Measurements from ENCODE around the gene PTGFRN. TPM values are rescaled to one million over a fixed set of nuclear protein-coding genes. Genes with fewer than 3 reads are reported as not detected.

Gene PTGFRN
- total and polyA plus RNA-seq, 2 of the 8 experiments (the other 6 are each of a cell fraction or from before 2014, with no cell fraction given): 13.0 to 32.6 TPM

GRCh38 chr1:116913941-116914340, 4.2 kb downstream of the PTGFRN start:
- Histone ChIP-seq H3K9me3 (ENCODE audit: insufficient read depth in 2 of 2, low read depth in 1 of 2, low read length in 1 of 2) (no peaks in the 10 kb centered on the region), H3K27ac (ENCODE audit: low read depth, low read length) (no peak overlapping the region), H2AK5ac (ENCODE audit: low read depth, low read length) (no peak overlapping the region), H3K56ac (replicated peaks; ENCODE audit: insufficient read length, low read depth, low read length) (no peak overlapping the region), H3K27me3 (replicated peaks in 1 of 4; ENCODE audit: control insufficient read depth in 3 of 4, extremely low read depth in 1 of 4, insufficient read depth in 3 of 4, low read length in 3 of 4) (no peaks in the 10 kb centered on the region), H3K4me1 (replicated peaks in 1 of 4; ENCODE audit: control insufficient read depth in 3 of 4, insufficient read depth in 4 of 4, low read length in 3 of 4) (peaks cover 0 to 18% (median 12%) of the 10 kb centered on the region in 4 experiments; a peak in 5 of 7 replicates), H3K79me1 (ENCODE audit: low read depth, low read length) (peaks cover 26% of the 10 kb centered on the region), H4K8ac (ENCODE audit: extremely low read depth, insufficient read depth, low read length) (no peak overlapping the region), H3K4me3 (ENCODE audit: extremely low read depth in 1 of 4, insufficient read depth in 2 of 4, low read depth in 3 of 4, low read length in 4 of 4) (no peak overlapping the region), H3K9ac (replicated peaks in 1 of 4; ENCODE audit: extremely low read depth in 1 of 4, low read depth in 3 of 4, low read length in 3 of 4) (no peak overlapping the region), H3K4ac (replicated peaks; ENCODE audit: insufficient read length, low read depth, low read length) (no peak overlapping the region), H3K4me2 (ENCODE audit: insufficient read depth in 1 of 2, low read depth in 2 of 2, low read length in 2 of 2) (no peak overlapping the region), H2BK12ac (ENCODE audit: low read depth, low read length) (no peak overlapping the region), H2BK15ac (ENCODE audit: low read length) (no peak overlapping the region), H3K36me3 (ENCODE audit: control insufficient read depth in 2 of 4, insufficient read depth in 4 of 4, low read length in 3 of 4) (no peaks in the 10 kb centered on the region), H3K23me2 (ENCODE audit: low read depth, low read length) (peaks cover 9% of the 10 kb centered on the region), H2BK20ac (ENCODE audit: low read length) (no peak overlapping the region), H3K23ac (ENCODE audit: insufficient read length) (no peak overlapping the region), H3K79me2 (ENCODE audit: control insufficient read depth in 1 of 2, insufficient read depth in 2 of 2, low read length in 2 of 2) (peaks cover 16 to 82% of the 10 kb centered on the region in 2 experiments), H4K91ac (replicated peaks; ENCODE audit: insufficient read length, low read length) (no peak overlapping the region), H4K5ac (ENCODE audit: insufficient read length, low read depth, low read length) (no peak overlapping the region), H3K14ac (ENCODE audit: insufficient read length) (no peak overlapping the region), H2BK120ac (replicated peaks; ENCODE audit: low read depth, low read length) (no peak overlapping the region), H2BK5ac (ENCODE audit: low read depth, low read length) (no peak overlapping the region), H3K18ac (ENCODE audit: extremely low read depth, low read length) (no peak overlapping the region), H2AFZ (ENCODE audit: low read length) (no peak overlapping the region), H4K20me1 (replicated peaks in 1 of 2; ENCODE audit: control insufficient read depth in 1 of 2, insufficient read depth in 2 of 2, low read length in 2 of 2) (peaks cover 0 to 9% of the 10 kb centered on the region in 2 experiments)
- WGBS, 2 experiments (ENCODE audit: extremely low coverage in 1 of 2, insufficient coverage in 1 of 2, insufficient read length in 1 of 2, insufficient replicate concordance in 2 of 2, low coverage in 1 of 2, low lambda C conversion rate in 2 of 2, missing lambda C conversion rate in 1 of 2): 81% methylated on average over 4 of the region's 4 CpGs; no CpG with 5 or more reads in 1 of the 2 experiments
- DNase-seq (ENCODE audit: low read depth in 1 of 2, low spot score in 2 of 2): no peak
- ChIA-PET CTCF (ENCODE audit: partially characterized antibody) (interaction anchor here (0.7 to 1.2 kb wide), 6 partner anchors 11 to 190 kb away, joined by 3 to 4 read pairs (median 3); no protein-coding TSS in a partner anchor), POLR2A (ENCODE audit: partially characterized antibody) (no interaction called here)
- FAIRE-seq: no peak
- TF ChIP-seq NRF1 (IDR thresholded peaks at IDR 0.05; ENCODE audit: low read depth, low read length) (no peak), SAP30 (IDR thresholded peaks at IDR 0.05; ENCODE audit: insufficient read depth, insufficient replicate concordance, low read length) (no peak), KDM5A (IDR thresholded peaks at IDR 0.05; ENCODE audit: low read length) (no peak), CHD2 (IDR thresholded peaks at IDR 0.05; ENCODE audit: low read length) (no peak), SIRT6 (IDR thresholded peaks at IDR 0.05; ENCODE audit: low read length) (no peak), TAF1 (IDR thresholded peaks at IDR 0.05; ENCODE audit: low read depth, low read length) (no peak), POLR2A (IDR thresholded peaks at IDR 0.05; ENCODE audit: control extremely low read depth in 1 of 2, low read depth in 2 of 2, low read length in 2 of 2) (no peak), ASH2L (IDR thresholded peaks at IDR 0.05; ENCODE audit: low read length) (no peak), MAX (IDR thresholded peaks at IDR 0.05) (no peak), SP1 (IDR thresholded peaks at IDR 0.05; ENCODE audit: low read depth, low read length) (no peak), JUND (IDR thresholded peaks at IDR 0.05; ENCODE audit: low read length) (no peak), TCF12 (IDR thresholded peaks at IDR 0.05; ENCODE audit: low read depth, low read length) (no peak), BRCA1 (IDR thresholded peaks at IDR 0.05; ENCODE audit: low read depth, low read length) (no peak), EZH2 (IDR thresholded peaks at IDR 0.05; ENCODE audit: low read depth, low read length, severe bottlenecking) (no peak), SP4 (IDR thresholded peaks at IDR 0.05; ENCODE audit: low read length) (no peak), CBX8 (IDR thresholded peaks at IDR 0.05; ENCODE audit: borderline replicate concordance, low read depth, low read length) (no peak), EGR1 (IDR thresholded peaks at IDR 0.05; ENCODE audit: borderline replicate concordance, low read depth, low read length) (no peak)

Measured in H1 (cell line).